MG63 (cell line): Measurements from ENCODE around the gene KCNK18. TPM values are rescaled to one million over a fixed set of nuclear protein-coding genes. Genes with fewer than 3 reads are reported as not detected.

Experiments
- DNase-seq: peaks from one replicate; pipeline ENCODE4 v3.0.0-alpha.2; 2020
- H3K27me3 ChIP-seq: fragments of 250-450 bp; sonication (Bioruptor Pico); 2 replicates; pipeline ENCODE4 v1.5.1; 2020; ENCODE audit warnings: mild to moderate bottlenecking, moderate library complexity
- H3K36me3 ChIP-seq: fragments of 250-450 bp; sonication (Bioruptor Pico); 2 replicates; pipeline ENCODE4 v1.5.1; 2020; ENCODE audit warnings: mild to moderate bottlenecking, moderate library complexity
- H3K4me3 ChIP-seq: fragments of 250-450 bp; sonication (Bioruptor Pico); 2 replicates; pipeline ENCODE4 v1.5.1; 2020; ENCODE audit warnings: mild to moderate bottlenecking, moderate library complexity
- H3K9me3 ChIP-seq: fragments of 250-450 bp; sonication (Bioruptor Pico); 2 replicates; pipeline ENCODE4 v1.5.1; 2020; ENCODE audit warnings: mild to moderate bottlenecking, moderate library complexity
- total RNA-seq: library from RNA; depleted of rRNA; stranded (reverse); fragments of >200 nt; shearing (Covaris generic); gene quantifications from 2 replicates; pipeline ENCODE4 v1.2.3, GENCODE V29; 2014; ENCODE audit warnings: low replicate concordance; rRNA removed

Gene KCNK18
- total RNA-seq, 1 experiment from 2014 or later: not detected

- no peak for DNase-seq
- Histone ChIP-seq H3K4me3 (no peak overlapping the region), H3K36me3 (no peaks in the 10 kb centered on the region), H3K27me3 (peaks cover 19% of the 10 kb centered on the region; the same call in 1 of the 2 replicates), H3K9me3 (no peaks in the 10 kb centered on the region)
Measured at GRCh38 chr10:117255835-117256460, 58.7 kb downstream of the KCNK18 start.

DNA sequence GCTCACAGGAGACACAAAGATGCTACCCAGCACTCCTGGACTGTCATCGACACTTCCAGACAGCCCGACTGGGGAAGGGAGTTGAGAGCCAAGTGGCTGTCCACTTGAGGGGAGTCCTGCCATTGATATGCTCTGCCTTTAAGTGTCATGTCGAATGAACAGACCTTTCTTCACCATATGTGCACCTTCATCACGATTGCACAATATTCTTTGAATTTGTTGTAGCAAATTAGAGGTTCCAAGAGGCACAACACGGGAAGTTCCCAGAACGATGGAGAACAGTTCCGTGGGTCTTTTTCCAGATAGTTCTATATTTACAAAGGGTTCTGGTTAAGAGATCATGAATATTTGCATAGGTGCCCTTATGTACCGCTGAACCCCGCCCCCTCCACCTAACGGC lies 59.6 kb downstream of the KCNK18 start:
- no peaks in the 10 kb centered on the region for H3K9me3 ChIP-seq
- H3K36me3 ChIP-seq: no peaks in the 10 kb centered on the region
- H3K4me3 ChIP-seq: no peak overlapping the region
- DNase-seq: no peak
- H3K27me3 ChIP-seq: peaks cover 19% of the 10 kb centered on the region; the same call in 1 of the 2 replicates

GRCh38 chr10:117257721-117258120 lies 60.4 kb downstream of the KCNK18 start:
- no peak for DNase-seq
- Histone ChIP-seq H3K27me3 (peaks cover 19% of the 10 kb centered on the region; the same call in 1 of the 2 replicates), H3K9me3 (no peaks in the 10 kb centered on the region), H3K36me3 (no peaks in the 10 kb centered on the region), H3K4me3 (no peak overlapping the region)

- peaks cover 19% of the 10 kb centered on the region; the same call in 1 of the 2 replicates for H3K27me3 ChIP-seq
Measured at GRCh38 chr10:117259279-117259678, 62.0 kb downstream of the KCNK18 start.

More at GRCh38 chr10:117259279-117259678, 62.0 kb downstream of the KCNK18 start:
- no peak for DNase-seq
- H3K9me3 ChIP-seq: no peaks in the 10 kb centered on the region
- H3K4me3 ChIP-seq: no peak overlapping the region
- H3K36me3 ChIP-seq: no peaks in the 10 kb centered on the region

Other genes starting within 250 kb of the KCNK18 start
- gene SHTN1, start 192.3 kb upstream of the KCNK18 start, total RNA-seq: 0.82 and 0.99 TPM in 2 replicates
- not detected in 2 replicates for gene VAX1, start 59.2 kb upstream of the KCNK18 start, total RNA-seq
- gene SLC18A2, start 43.6 kb downstream of the KCNK18 start, total RNA-seq: not detected in 2 replicates
- 21.9 and 37.3 TPM in 2 replicates for gene PDZD8, start 178.0 kb downstream of the KCNK18 start, total RNA-seq